Small intestine (tissue), 7 donors: ENCODE results near the gene MACF1. TPM values are rescaled to one million over a fixed set of nuclear protein-coding genes. Genes with fewer than 3 reads are reported as not detected.

ENCODE experiments used
- DNase-seq, 2 donors: peaks; one replicate each; pipeline versions ENCODE4 v3.0.0 to v3.0.0-alpha.2; 2013
- FAIRE-seq: peaks from 2 replicates; lab custom pipeline; 2012; peaks lifted over from hg19 to GRCh38; lab: Jason Lieb, UNC
- H3K27ac ChIP-seq, 3 donors: one replicate each; pipeline ENCODE4 v1.5.1; 2013; ENCODE audit warnings: low read length in 2 of 3, mild to moderate bottlenecking in 2 of 3, control low read depth in 1 of 3, inconsistent platforms in 1 of 3, low read depth in 1 of 3, moderate library complexity in 1 of 3
- H3K27me3 ChIP-seq, 3 donors: one replicate each; pipeline ENCODE4 v1.6.1; 2013; ENCODE audit warnings: low read length in 3 of 3, inconsistent platforms in 1 of 3; ENCODE audit not compliant: control insufficient read depth in 3 of 3, insufficient read depth in 3 of 3
- H3K36me3 ChIP-seq, 3 donors: one replicate each; pipeline ENCODE4 v1.6.1; 2013; ENCODE audit warnings: low read length in 3 of 3, inconsistent platforms in 1 of 3, low read depth in 1 of 3, mild to moderate bottlenecking in 1 of 3, moderate library complexity in 1 of 3; ENCODE audit not compliant: control insufficient read depth in 3 of 3, insufficient read depth in 2 of 3
- H3K4me1 ChIP-seq, 3 donors: one replicate each; pipeline ENCODE4 v1.6.1; 2013; ENCODE audit warnings: low read length in 2 of 3, inconsistent platforms in 1 of 3, low read depth in 1 of 3, mild to moderate bottlenecking in 1 of 3, moderate library complexity in 1 of 3; ENCODE audit not compliant: control insufficient read depth in 3 of 3, insufficient read depth in 2 of 3
- H3K4me3 ChIP-seq, 3 donors: one replicate each; pipeline ENCODE4 v1.5.1; 2013; ENCODE audit warnings: low read length in 3 of 3, control low read depth in 1 of 3, inconsistent platforms in 1 of 3, low read depth in 1 of 3, mild to moderate bottlenecking in 1 of 3, moderate library complexity in 1 of 3
- H3K9me3 ChIP-seq, 2 donors: one replicate each; pipeline ENCODE4 v1.6.1; 2013; ENCODE audit warnings: low read depth in 1 of 2, low read length in 1 of 2; ENCODE audit not compliant: control insufficient read depth in 2 of 2, insufficient read depth in 1 of 2
- WGBS, 3 donors: extraction: QIAGEN DNeasy Blood & Tissue Kit; methylation state at CpG; one replicate each; pipeline ENCODE4 v1.1.7; 2013; 5-methylcytosine and 5-hydroxymethylcytosine counted together
- polyA plus RNA-seq, 4 donors: library from polyadenylated mRNA; stranded (reverse) in 3 of 4; unstranded in 1 of 4; fragments of 200-250 nt in 3 of 4; fragments of 120-200 nt in 1 of 4; gene quantifications; one replicate each; pipeline versions ENCODE4 v1.2.1 to v1.2.3, GENCODE V29; 2013
- donor health status: healthy with polysubstance abuse.
- donor health status: control.
- donor health status: control.
- donor health status: Bipolar disorder and iron deficiency.
- donor health status: healthy.

Gene MACF1
- polyA plus RNA-seq, 4 donors: 18.1 to 64.8 (median 34.6) TPM

DNA sequence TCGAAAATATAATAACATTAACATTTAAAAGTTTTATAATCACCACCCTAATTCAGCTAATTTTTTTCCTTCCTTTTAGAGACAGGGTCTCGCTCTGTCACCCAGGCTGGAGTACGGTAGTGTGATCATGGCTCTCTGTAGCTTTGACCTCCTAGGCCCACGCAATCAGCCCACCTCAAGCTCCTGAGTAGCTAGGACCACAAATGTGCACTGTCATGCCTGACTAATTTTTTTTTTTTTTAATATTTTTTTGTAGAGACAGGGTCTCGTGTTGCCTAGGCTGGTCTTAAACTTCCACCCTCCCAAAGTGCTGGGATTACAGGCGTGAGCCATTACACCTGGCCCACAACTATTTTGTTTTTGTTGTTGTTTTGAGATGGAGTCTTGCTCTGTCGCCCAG is 172.2 kb downstream of the MACF1 start:
- no peak overlapping the region for H3K4me3 ChIP-seq
- DNase-seq (no peak), FAIRE-seq (no peak)
- no peak overlapping the region for H3K27ac ChIP-seq
- H3K27me3 ChIP-seq: no peaks in the 10 kb centered on the region
- WGBS, 3 donors: 97 to 98% (median 98%) methylated on average over 7 of the region's 7 CpGs
- no peaks in the 10 kb centered on the region for H3K9me3 ChIP-seq
- H3K4me1 ChIP-seq: peaks cover 0 to 3% (median 0%) of the 10 kb centered on the region in 3 donors
- peaks cover 5 to 33% (median 15%) of the 10 kb centered on the region in 3 donors for H3K36me3 ChIP-seq

- Histone ChIP-seq H3K4me3 (no peak overlapping the region), H3K27me3 (no peaks in the 10 kb centered on the region), H3K36me3 (peaks cover 7 to 34% (median 11%) of the 10 kb centered on the region in 3 donors), H3K4me1 (peaks cover 0 to 3% (median 0%) of the 10 kb centered on the region in 3 donors), H3K27ac (peak overlapping the region in 1 of 3 donors; percentile 61), H3K9me3 (no peaks in the 10 kb centered on the region)
- DNase-seq (peak; percentile 81 to 82), FAIRE-seq (no peak)
- WGBS, 3 donors: 6 to 21% (median 14%) methylated on average over 2 of the region's 2 CpGs
Measured at GRCh38 chr1:39378377-39378776, 173.9 kb downstream of the MACF1 start.

DNA sequence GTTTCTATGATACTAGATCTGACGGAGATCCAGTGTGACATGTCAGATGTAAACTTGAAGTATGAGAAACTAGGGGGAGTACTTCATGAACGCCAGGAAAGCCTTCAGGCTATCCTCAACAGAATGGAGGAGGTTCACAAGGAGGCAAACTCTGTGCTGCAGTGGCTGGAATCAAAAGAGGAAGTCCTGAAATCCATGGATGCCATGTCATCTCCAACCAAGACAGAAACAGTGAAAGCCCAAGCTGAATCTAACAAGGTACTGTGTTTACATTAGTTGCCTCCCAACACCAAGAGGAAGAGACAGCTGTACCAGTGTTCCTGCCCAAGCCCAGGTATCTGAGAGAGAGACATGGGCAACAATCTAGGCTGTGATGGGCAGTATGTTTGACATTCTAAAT is 174.7 kb downstream of the MACF1 start:
- no peaks in the 10 kb centered on the region for H3K27me3 ChIP-seq
- DNase-seq (no peak), FAIRE-seq (no peak)
- no peak overlapping the region for H3K4me3 ChIP-seq
- peaks cover 0 to 3% (median 0%) of the 10 kb centered on the region in 3 donors for H3K4me1 ChIP-seq
- 74 to 92% (median 92%) methylated on average over 2 of the region's 2 CpGs for WGBS, 3 donors
- no peaks in the 10 kb centered on the region for H3K9me3 ChIP-seq
- H3K27ac ChIP-seq: no peak overlapping the region
- H3K36me3 ChIP-seq: peaks cover 7 to 31% (median 11%) of the 10 kb centered on the region in 3 donors

- no peak for FAIRE-seq
- Histone ChIP-seq H3K27ac (no peak overlapping the region), H3K9me3 (no peaks in the 10 kb centered on the region), H3K4me3 (no peak overlapping the region), H3K36me3 (peaks cover 7 to 33% (median 11%) of the 10 kb centered on the region in 3 donors), H3K4me1 (peaks cover 0 to 3% (median 0%) of the 10 kb centered on the region in 3 donors), H3K27me3 (no peaks in the 10 kb centered on the region)
- DNase-seq: no peak
Measured at GRCh38 chr1:39380036-39380435, 175.5 kb downstream of the MACF1 start.

- Histone ChIP-seq H3K9me3 (no peaks in the 10 kb centered on the region), H3K27ac (no peak overlapping the region), H3K27me3 (no peaks in the 10 kb centered on the region), H3K4me1 (peaks cover 0 to 3% (median 0%) of the 10 kb centered on the region in 3 donors), H3K4me3 (no peak overlapping the region), H3K36me3 (peaks cover 6 to 45% (median 17%) of the 10 kb centered on the region in 3 donors)
- DNase-seq (no peak), FAIRE-seq (no peak)
- 68 to 92% (median 92%) methylated on average over 5 of the region's 5 CpGs for WGBS, 3 donors
Measured at GRCh38 chr1:39381839-39382238, 177.3 kb downstream of the MACF1 start.

- 84 to 93% (median 89%) methylated on average over 2 of the region's 2 CpGs for WGBS, 3 donors
- DNase-seq: no peak
- Histone ChIP-seq H3K27me3 (no peaks in the 10 kb centered on the region), H3K36me3 (peaks cover 11 to 58% (median 19%) of the 10 kb centered on the region in 3 donors), H3K4me3 (no peak overlapping the region), H3K27ac (no peak overlapping the region), H3K9me3 (no peaks in the 10 kb centered on the region), H3K4me1 (no peaks in the 10 kb centered on the region)
- no peak for FAIRE-seq
Measured at GRCh38 chr1:39384305-39384704, 179.8 kb downstream of the MACF1 start.

- Histone ChIP-seq H3K27ac (no peak overlapping the region), H3K27me3 (no peaks in the 10 kb centered on the region), H3K4me3 (no peak overlapping the region), H3K9me3 (no peaks in the 10 kb centered on the region), H3K4me1 (no peaks in the 10 kb centered on the region), H3K36me3 (peaks cover 14 to 61% (median 18%) of the 10 kb centered on the region in 3 donors)
- WGBS, 3 donors: 83 to 91% (median 90%) methylated on average over 16 of the region's 16 CpGs
- no peak for FAIRE-seq
- no peak for DNase-seq
Measured at GRCh38 chr1:39385067-39385988, 180.8 kb downstream of the MACF1 start.

GRCh38 chr1:39386997-39387396 is 182.5 kb downstream of the MACF1 start:
- no peak for DNase-seq
- Histone ChIP-seq H3K27me3 (no peaks in the 10 kb centered on the region), H3K4me1 (peaks cover 0 to 7% (median 0%) of the 10 kb centered on the region in 3 donors)

More at GRCh38 chr1:39386997-39387396, 182.5 kb downstream of the MACF1 start:
- no peak for FAIRE-seq
- no peak overlapping the region for H3K4me3 ChIP-seq
- H3K36me3 ChIP-seq: peaks cover 10 to 49% (median 13%) of the 10 kb centered on the region in 3 donors
- no peaks in the 10 kb centered on the region for H3K9me3 ChIP-seq
- no peak overlapping the region for H3K27ac ChIP-seq
- 78 to 86% (median 79%) methylated on average over 5 of the region's 5 CpGs for WGBS, 3 donors
